ENCODE data around the gene ZNF462. TPM values are rescaled to one million over a fixed set of nuclear protein-coding genes. Genes with fewer than 3 reads are reported as not detected.

Gene ZNF462
- total RNA-seq, 2 donors from 2014 or later, result 20.9 to 30.5 TPM

DNA sequence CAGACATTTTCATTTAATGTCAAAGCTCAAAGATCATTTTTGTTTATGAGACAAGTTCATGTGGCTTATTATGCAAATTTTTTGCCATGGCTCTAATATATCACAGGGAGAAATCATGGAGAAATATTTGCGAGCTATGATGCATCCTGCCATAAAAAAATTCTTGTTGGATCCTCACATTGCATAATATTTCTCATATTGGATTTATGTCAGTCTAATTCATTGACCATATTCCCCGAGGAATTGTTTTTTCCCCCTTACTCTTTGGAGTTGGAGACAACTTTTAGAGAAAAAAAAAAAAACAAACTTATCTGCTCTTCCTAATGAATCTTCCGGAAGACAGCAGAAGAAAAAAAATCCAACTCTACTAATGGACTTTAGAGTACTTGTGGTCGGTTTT, 4.3 kb downstream of the ZNF462 start:
- no peak for DNase-seq (ENCODE audit: low spot score)
- H3K27me3 ChIP-seq, result no peaks in the 10 kb centered on the region
- H3K4me1 ChIP-seq, result peaks cover 0 to 47% of the 10 kb centered on the region in 2 donors
- H3K27ac ChIP-seq, result peak overlapping the region; percentile 11 to 47
- no peaks in the 10 kb centered on the region for H3K36me3 ChIP-seq
- TF ChIP-seq, protein P1, sequence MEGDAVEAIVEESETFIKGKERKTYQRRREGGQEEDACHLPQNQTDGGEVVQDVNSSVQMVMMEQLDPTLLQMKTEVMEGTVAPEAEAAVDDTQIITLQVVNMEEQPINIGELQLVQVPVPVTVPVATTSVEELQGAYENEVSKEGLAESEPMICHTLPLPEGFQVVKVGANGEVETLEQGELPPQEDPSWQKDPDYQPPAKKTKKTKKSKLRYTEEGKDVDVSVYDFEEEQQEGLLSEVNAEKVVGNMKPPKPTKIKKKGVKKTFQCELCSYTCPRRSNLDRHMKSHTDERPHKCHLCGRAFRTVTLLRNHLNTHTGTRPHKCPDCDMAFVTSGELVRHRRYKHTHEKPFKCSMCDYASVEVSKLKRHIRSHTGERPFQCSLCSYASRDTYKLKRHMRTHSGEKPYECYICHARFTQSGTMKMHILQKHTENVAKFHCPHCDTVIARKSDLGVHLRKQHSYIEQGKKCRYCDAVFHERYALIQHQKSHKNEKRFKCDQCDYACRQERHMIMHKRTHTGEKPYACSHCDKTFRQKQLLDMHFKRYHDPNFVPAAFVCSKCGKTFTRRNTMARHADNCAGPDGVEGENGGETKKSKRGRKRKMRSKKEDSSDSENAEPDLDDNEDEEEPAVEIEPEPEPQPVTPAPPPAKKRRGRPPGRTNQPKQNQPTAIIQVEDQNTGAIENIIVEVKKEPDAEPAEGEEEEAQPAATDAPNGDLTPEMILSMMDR (IDR thresholded peaks at IDR 0.05), result no peak
- H3K4me3 ChIP-seq, result no peak overlapping the region
- no peaks in the 10 kb centered on the region for H3K9me3 ChIP-seq

DNA sequence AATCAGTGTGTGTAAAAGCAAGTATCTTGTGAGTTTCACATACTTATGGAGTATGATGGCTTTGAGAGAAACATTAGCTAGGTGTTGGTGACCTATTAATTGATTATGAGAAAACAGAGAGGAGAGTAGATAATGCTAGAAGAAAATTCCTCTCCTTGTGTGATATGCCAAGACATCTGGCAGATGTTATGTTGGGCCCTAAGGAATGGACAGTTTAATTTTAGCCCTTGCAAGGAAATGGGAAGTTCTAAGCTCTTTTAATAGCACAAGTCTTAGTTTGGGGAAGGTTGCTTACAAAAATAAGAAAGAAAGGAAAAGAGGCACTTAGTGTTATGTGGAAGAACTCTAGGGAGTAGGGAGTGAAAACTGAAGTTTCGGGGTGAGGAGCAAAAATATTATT, 5.1 kb downstream of the ZNF462 start:
- Histone ChIP-seq H3K27ac (peak overlapping the region; percentile 47 to 69), H3K27me3 (no peaks in the 10 kb centered on the region), H3K9me3 (no peaks in the 10 kb centered on the region), H3K36me3 (no peaks in the 10 kb centered on the region), H3K4me3 (no peak overlapping the region), H3K4me1 (peaks cover 0 to 47% of the 10 kb centered on the region in 2 donors)
- DNase-seq (ENCODE audit: low spot score), result no peak
- TF ChIP-seq, protein P1 (IDR thresholded peaks at IDR 0.05), result no peak

DNA sequence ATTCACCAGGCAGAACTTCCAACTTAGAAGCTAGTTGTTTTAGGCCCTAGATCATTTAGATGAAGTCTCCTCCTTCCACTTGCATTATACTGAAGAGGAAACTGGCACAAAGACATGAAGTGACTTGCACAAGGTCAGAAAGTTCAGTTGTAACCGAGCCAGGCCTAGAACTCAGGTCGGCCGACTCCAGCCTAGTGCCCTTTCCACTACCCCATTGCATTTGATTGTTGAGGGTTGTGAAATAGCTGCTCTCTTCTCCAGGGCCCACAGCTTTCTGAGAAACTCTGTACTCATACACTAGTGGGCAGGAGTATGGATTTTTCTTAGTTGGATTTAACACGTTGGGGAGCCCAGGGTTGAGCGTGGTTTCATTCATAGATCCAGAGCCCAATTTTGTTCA, 5.6 kb downstream of the ZNF462 start:
- peak overlapping the region; percentile 47 to 69 for H3K27ac ChIP-seq
- no peaks in the 10 kb centered on the region for H3K27me3 ChIP-seq
- peak; percentile 65 for DNase-seq (ENCODE audit: low spot score)
- peaks cover 0 to 47% of the 10 kb centered on the region in 2 donors for H3K4me1 ChIP-seq
- TF ChIP-seq, protein P1 (IDR thresholded peaks at IDR 0.05), result no peak
- no peaks in the 10 kb centered on the region for H3K9me3 ChIP-seq
- no peaks in the 10 kb centered on the region for H3K36me3 ChIP-seq
- H3K4me3 ChIP-seq, result no peak overlapping the region

DNA sequence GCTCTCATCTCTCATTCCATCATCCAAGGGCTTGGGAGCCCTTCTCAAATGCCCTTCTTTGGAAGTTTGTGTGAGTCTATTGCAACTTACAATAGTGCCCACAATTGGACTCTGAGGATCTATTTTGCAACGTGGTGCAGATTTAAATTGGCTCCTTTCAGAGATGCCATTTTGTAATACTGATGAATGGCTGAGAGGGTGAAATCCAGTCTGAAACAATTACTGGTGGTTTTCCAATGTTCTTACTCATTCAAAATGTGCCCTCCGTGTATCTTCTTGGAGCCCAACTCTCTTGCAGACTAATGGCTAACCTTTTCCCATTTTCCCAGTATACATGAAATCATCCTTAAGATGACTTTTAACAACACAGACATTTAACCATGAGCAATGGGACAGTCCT, 6.1 kb downstream of the ZNF462 start:
- H3K9me3 ChIP-seq, result no peaks in the 10 kb centered on the region
- DNase-seq (ENCODE audit: low spot score), result no peak
- TF ChIP-seq, protein P1 (IDR thresholded peaks at IDR 0.05), result no peak
- no peaks in the 10 kb centered on the region for H3K36me3 ChIP-seq
- no peaks in the 10 kb centered on the region for H3K27me3 ChIP-seq
- no peak overlapping the region for H3K4me3 ChIP-seq
- H3K27ac ChIP-seq, result peak overlapping the region; percentile 47 to 69
- peaks cover 0 to 48% of the 10 kb centered on the region in 2 donors for H3K4me1 ChIP-seq

DNA sequence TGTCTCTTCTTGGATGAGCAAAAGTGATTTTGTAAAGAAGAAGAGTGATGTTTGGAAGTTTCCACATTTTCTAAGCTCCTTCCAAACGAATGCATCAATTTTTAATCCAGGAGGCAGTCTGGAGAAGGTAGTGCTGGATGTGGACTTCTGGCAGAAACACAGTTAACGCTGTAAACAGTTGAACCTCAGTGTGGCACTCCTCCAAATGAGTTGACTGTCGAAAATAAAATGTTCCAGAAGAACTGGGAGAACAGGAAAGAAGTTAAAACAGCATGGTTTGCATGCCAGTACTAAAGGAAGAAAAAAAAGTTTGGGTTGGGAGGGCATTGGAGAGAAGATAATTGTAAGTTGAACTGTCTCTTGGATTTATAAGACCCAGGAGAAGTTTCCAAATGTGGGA, 6.5 kb downstream of the ZNF462 start:
- Histone ChIP-seq H3K4me3 (no peak overlapping the region), H3K36me3 (no peaks in the 10 kb centered on the region), H3K27ac (peak overlapping the region; percentile 47 to 69), H3K9me3 (no peaks in the 10 kb centered on the region), H3K4me1 (peaks cover 0 to 53% of the 10 kb centered on the region in 2 donors), H3K27me3 (no peaks in the 10 kb centered on the region)
- no peak for DNase-seq (ENCODE audit: low spot score)
- TF ChIP-seq, protein P1 (IDR thresholded peaks at IDR 0.05), result no peak

DNA sequence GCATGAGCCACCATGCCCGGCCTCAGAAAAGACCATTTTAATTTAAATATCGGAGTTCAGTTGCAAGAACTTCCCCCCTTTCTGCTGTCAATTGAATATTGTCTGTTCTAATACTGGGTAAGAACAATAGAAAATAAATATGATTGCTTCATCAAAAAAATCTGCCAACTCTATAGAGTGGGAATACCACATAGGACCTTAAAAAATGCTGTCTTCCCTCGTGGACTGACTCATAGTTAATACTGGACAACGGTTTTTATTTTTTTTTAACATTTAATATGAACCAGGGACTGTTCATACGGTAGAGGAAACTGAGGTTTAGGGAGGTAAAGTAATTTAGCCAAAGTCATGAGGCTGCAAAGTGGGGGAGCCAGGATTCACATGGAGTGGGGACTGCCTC, 9.7 kb downstream of the ZNF462 start:
- no peaks in the 10 kb centered on the region for H3K27me3 ChIP-seq
- no peaks in the 10 kb centered on the region for H3K36me3 ChIP-seq
- no peak overlapping the region for H3K27ac ChIP-seq
- H3K4me1 ChIP-seq, result peaks cover 0 to 73% of the 10 kb centered on the region in 2 donors
- TF ChIP-seq, protein P1 (IDR thresholded peaks at IDR 0.05), result no peak
- H3K4me3 ChIP-seq, result no peak overlapping the region
- no peaks in the 10 kb centered on the region for H3K9me3 ChIP-seq
- DNase-seq (ENCODE audit: low spot score), result no peak

All from right atrium auricular region (tissue), 2 donors.